ENCODE measurements around the gene MEG3. TPM values are rescaled to one million over a fixed set of nuclear protein-coding genes. Genes with fewer than 3 reads are reported as not detected.

The MEG3 gene
- total and polyA plus RNA-seq, 2 experiments from 2014 or later = not detected

DNA sequence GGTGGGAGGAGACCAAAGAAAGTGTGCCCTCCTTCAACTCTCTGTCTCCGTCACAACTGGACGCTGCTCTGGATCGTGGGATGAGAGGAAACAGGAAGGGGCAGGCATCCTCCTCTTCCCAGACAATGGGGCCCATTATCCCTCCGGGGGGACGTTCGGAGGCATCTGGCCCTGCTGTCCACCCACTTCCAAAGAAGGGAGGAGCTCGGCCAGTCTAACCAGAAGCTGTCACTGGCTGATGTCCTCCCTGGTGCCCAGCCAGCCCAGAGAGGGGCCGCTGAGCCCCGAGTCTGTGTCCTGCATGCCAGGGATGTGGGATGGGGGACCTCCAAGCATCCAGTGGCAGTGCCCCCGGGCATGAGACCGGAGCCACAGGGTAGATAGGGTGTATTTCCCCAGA, 39.8 kb upstream of the MEG3 start:
- TF ChIP-seq, protein P1, sequence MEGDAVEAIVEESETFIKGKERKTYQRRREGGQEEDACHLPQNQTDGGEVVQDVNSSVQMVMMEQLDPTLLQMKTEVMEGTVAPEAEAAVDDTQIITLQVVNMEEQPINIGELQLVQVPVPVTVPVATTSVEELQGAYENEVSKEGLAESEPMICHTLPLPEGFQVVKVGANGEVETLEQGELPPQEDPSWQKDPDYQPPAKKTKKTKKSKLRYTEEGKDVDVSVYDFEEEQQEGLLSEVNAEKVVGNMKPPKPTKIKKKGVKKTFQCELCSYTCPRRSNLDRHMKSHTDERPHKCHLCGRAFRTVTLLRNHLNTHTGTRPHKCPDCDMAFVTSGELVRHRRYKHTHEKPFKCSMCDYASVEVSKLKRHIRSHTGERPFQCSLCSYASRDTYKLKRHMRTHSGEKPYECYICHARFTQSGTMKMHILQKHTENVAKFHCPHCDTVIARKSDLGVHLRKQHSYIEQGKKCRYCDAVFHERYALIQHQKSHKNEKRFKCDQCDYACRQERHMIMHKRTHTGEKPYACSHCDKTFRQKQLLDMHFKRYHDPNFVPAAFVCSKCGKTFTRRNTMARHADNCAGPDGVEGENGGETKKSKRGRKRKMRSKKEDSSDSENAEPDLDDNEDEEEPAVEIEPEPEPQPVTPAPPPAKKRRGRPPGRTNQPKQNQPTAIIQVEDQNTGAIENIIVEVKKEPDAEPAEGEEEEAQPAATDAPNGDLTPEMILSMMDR (IDR thresholded peaks at IDR 0.05; ENCODE audit: low read depth, low read length) = no peak
- H3K27ac ChIP-seq = no peak overlapping the region
- no peaks in the 10 kb centered on the region for H3K9me3 ChIP-seq (ENCODE audit: low read depth)
- H3K4me3 ChIP-seq = no peak overlapping the region
- H3K4me1 ChIP-seq (ENCODE audit: low read depth) = peaks cover 4% of the 10 kb centered on the region
- H3K36me3 ChIP-seq = no peaks in the 10 kb centered on the region
- peak in 1 of 2 donors; percentile 75 for DNase-seq (ENCODE audit: low read depth in 1 of 2, low spot score in 1 of 2)
- H3K27me3 ChIP-seq = no peaks in the 10 kb centered on the region

DNA sequence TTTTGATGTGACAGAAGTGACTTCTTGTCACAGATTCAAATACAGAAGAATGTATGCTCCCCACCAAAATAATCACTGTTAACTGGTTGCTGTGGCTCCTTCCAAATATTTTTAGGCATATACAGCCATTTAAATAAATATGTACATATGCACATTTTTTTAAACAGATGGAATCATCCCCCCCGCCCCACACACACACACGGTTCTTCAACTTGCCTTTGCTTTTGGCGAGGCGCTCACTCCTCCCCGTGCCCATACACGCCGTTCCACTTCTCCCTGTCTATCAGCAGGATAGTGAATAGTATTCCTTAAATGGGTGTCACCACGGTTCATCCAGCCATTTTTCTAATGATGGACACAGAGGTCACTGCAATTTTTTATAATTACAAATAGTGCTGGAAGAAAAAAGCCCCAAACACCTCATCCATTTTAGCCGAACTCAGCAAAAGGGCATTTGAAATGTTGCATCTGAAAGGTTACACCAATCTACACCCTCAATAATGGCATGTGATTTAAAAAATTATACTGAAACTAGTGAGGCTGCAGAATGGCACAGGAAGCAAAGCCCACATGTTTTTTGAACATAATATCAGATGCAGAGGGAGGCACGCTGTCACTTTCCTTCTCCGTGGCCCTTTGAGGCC, 39.2 kb upstream of the MEG3 start:
- H3K4me1 ChIP-seq (ENCODE audit: low read depth) = peaks cover 4% of the 10 kb centered on the region
- no peaks in the 10 kb centered on the region for H3K27me3 ChIP-seq
- TF ChIP-seq, protein P1 (IDR thresholded peaks at IDR 0.05; ENCODE audit: low read depth, low read length) = no peak
- H3K9me3 ChIP-seq (ENCODE audit: low read depth) = no peaks in the 10 kb centered on the region
- H3K27ac ChIP-seq = no peak overlapping the region
- H3K36me3 ChIP-seq = no peaks in the 10 kb centered on the region
- no peak overlapping the region for H3K4me3 ChIP-seq
- DNase-seq (ENCODE audit: low read depth in 1 of 2, low spot score in 1 of 2) = no peak

DNA sequence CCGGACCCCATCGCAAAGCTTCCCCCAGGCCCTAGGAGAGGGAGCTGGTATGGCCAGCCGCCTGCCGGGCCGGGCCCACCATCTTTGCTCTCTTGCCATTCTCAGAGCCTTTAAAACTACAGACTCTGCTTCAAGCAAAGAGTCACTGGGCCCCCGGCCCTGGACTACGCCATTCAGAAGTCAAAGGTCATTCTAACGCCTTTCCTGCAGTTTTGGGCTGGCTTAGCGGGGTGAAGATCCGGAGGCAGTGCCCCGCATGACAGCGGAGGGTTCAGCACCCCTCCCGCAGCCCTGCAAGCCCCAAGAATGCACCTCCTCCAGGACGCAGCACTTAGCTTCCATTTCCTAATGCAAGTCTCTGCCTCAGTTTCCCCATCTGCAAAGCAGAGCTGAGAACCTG, 38.3 kb upstream of the MEG3 start:
- H3K36me3 ChIP-seq = no peaks in the 10 kb centered on the region
- TF ChIP-seq, protein P1 (IDR thresholded peaks at IDR 0.05; ENCODE audit: low read depth, low read length) = no peak
- H3K4me3 ChIP-seq = no peak overlapping the region
- no peaks in the 10 kb centered on the region for H3K9me3 ChIP-seq (ENCODE audit: low read depth)
- no peak overlapping the region for H3K27ac ChIP-seq
- no peaks in the 10 kb centered on the region for H3K27me3 ChIP-seq
- H3K4me1 ChIP-seq (ENCODE audit: low read depth) = peaks cover 4% of the 10 kb centered on the region
- DNase-seq (ENCODE audit: low read depth in 1 of 2, low spot score in 1 of 2) = no peak

DNA sequence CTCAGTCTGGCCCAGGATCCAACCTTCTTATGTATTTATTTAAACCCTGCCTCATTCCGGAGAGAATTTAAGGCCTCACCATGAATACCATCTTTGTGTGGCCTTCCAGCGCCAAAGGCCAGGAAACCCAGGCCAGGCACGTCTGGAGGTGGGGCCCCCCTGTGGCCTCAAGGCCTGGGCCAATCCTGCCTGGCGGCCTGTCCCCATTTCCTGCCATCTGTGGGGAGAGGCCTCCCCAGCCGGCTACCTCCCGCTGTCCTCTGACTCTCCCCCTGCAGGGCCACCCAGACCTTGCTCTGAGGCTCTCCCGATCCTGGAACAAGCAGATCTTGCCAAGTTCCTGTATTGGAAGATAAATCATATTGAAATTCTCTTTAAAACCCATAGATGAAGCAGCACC, 37.4 kb upstream of the MEG3 start:
- Histone ChIP-seq H3K4me1 (ENCODE audit: low read depth) (peaks cover 4% of the 10 kb centered on the region), H3K9me3 (ENCODE audit: low read depth) (no peaks in the 10 kb centered on the region), H3K27me3 (no peaks in the 10 kb centered on the region), H3K36me3 (no peaks in the 10 kb centered on the region), H3K4me3 (no peak overlapping the region), H3K27ac (no peak overlapping the region)
- TF ChIP-seq, protein P1 (IDR thresholded peaks at IDR 0.05; ENCODE audit: low read depth, low read length) = no peak
- DNase-seq (ENCODE audit: low read depth in 1 of 2, low spot score in 1 of 2) = no peak

DNA sequence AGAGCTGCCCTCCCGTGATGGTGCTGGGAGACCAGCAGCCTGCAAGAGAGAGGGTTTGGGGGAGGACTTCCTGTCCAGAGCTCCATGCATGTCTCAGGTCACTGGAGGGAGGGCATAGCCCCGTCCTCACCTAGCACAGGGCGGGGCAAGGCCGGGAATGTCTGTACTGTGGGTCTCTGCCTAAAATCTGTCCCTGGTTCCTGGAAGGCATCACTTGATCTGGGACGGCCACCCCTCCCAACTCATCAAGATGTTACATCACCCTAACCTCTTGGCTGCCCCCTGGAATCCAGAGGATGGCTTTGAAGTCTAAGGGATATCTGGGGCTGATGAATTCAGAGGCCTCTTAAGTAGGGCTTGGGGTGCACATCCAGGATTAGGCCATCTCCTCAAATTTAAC, 37.0 kb upstream of the MEG3 start:
- Histone ChIP-seq H3K4me3 (no peak overlapping the region), H3K27me3 (no peaks in the 10 kb centered on the region), H3K36me3 (no peaks in the 10 kb centered on the region), H3K4me1 (ENCODE audit: low read depth) (peaks cover 4% of the 10 kb centered on the region), H3K27ac (no peak overlapping the region), H3K9me3 (ENCODE audit: low read depth) (no peaks in the 10 kb centered on the region)
- DNase-seq (ENCODE audit: low read depth in 1 of 2, low spot score in 1 of 2) = no peak
- TF ChIP-seq, protein P1 (IDR thresholded peaks at IDR 0.05; ENCODE audit: low read depth, low read length) = no peak

All from cardiac muscle cell (in vitro differentiated cells and primary cell).